HAP-1 (cell line): ENCODE measurements around the gene RANBP10.
A peak's percentile ranks its signal among the peaks of the same experiment; 100 is the strongest.

ENCODE experiments used
- DNase-seq, 2 experiments: peaks; one replicate each; pipeline ENCODE4 v3.0.0-alpha.2; 2016 to 2020; ENCODE audit warnings: low spot score in 2 of 2
- H3K27me3 ChIP-seq: fragments of 250-450 bp; sonication (Bioruptor Pico); 2 replicates; pipeline ENCODE4 v1.5.1; 2020; ENCODE audit warnings: low read depth, mild to moderate bottlenecking, moderate library complexity
- H3K36me3 ChIP-seq: fragments of 250-450 bp; sonication (Bioruptor Pico); replicated peaks from 2 replicates; pipeline ENCODE4 v1.5.1; 2020; ENCODE audit warnings: mild to moderate bottlenecking
- H3K4me1 ChIP-seq: fragments of 250-450 bp; sonication (Bioruptor Pico); 2 replicates; pipeline ENCODE4 v1.5.1; 2020; ENCODE audit warnings: mild to moderate bottlenecking
- H3K4me3 ChIP-seq: fragments of 250-450 bp; sonication (Bioruptor Pico); 2 replicates; pipeline ENCODE4 v1.5.1; 2020; ENCODE audit warnings: mild to moderate bottlenecking, moderate library complexity
- H3K9me3 ChIP-seq: fragments of 250-450 bp; sonication (Bioruptor Pico); 2 replicates; pipeline ENCODE4 v1.5.1; 2020; ENCODE audit warnings: mild to moderate bottlenecking, moderate library complexity
- in situ Hi-C: fragments of 300-500 bp; cut with MboI; formaldehyde crosslinking; loops from 3 replicates; pipeline ENCODE4 v1.14.3; 2020; ENCODE audit warnings: low sequenced_read_pairs, inconsistent platforms, mixed read lengths

Gene RANBP10

DNA sequence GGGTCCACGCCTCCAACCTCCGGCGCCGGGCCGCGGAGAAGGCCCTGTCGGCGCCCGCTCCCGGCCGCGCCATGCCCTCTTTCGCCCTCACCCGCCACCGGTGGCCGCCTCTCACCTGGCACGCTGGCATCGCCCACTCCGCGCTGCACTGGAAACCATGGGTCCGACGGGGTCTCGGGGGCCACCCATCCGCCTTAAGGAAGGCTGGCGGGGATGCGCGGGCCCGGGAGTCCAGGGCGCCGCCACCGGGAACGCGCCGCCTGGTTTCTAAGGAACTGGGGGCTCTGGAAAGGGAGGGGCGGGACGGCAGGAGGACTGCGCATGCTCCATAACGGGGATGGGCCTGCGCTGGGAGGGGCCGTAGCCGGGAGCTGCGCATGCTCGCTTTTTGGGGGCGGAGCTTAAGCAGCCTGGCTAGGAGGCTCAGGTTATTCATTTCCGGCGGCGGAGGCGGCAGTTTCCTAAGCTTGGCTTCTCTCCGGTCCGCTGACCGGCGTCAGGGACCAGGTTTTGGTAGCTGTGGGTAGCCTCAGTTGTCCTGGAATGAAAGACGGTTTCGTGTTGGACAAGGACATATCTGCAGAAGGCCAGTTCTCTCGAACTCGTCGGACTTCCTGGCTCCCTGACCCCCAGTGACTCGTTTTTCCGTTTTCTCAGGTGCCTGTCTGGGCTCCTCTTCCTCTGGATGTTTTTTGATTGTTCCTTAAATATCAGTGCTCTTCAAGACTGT lies 87.1 kb downstream of the RANBP10 start, which contains the start of gene GFOD2:
Gene GFOD2, minus strand, starts transcription at position 269 of the 730 bp plus-strand sequence. CDS start 33,601 bp downstream, outside the sequence.
- DNase-seq = peak; percentile 96 to 99
- Histone ChIP-seq H3K27me3 (no peaks in the 10 kb centered on the region), H3K9me3 (no peaks in the 10 kb centered on the region), H3K36me3 (no peaks in the 10 kb centered on the region), H3K4me3 (peak within 1 kb of the TSS; percentile 76), H3K4me1 (peaks cover 6% of the 10 kb centered on the region; the same call in 1 of the 2 replicates)
- in situ Hi-C loops = no loop called here

DNA sequence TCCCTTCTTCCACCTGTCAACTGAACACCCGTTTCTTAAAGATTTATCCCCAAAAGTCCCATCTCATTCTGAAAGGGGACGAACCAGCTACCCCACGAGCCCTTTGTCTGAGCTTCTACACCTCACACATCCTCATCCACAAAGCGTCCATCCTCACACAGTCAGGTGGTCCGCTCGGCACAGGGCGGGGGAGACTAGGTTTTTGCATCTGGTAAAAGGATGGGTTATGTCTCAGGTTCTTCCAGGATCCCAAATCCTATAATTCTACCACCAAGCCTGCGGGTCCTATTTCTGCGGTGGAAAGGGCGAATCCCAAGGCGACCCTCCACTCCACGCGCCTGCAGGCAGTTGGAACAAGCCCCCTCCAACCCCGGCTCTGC lies 87.7 kb downstream of the RANBP10 start:
- Histone ChIP-seq H3K36me3 (no peaks in the 10 kb centered on the region), H3K4me1 (peaks cover 6% of the 10 kb centered on the region; the same call in 1 of the 2 replicates), H3K4me3 (peak overlapping the region; percentile 76), H3K27me3 (no peaks in the 10 kb centered on the region), H3K9me3 (no peaks in the 10 kb centered on the region)
- in situ Hi-C loops = no loop called here
- DNase-seq = peak in 1 of 2 experiments; percentile 5

DNA sequence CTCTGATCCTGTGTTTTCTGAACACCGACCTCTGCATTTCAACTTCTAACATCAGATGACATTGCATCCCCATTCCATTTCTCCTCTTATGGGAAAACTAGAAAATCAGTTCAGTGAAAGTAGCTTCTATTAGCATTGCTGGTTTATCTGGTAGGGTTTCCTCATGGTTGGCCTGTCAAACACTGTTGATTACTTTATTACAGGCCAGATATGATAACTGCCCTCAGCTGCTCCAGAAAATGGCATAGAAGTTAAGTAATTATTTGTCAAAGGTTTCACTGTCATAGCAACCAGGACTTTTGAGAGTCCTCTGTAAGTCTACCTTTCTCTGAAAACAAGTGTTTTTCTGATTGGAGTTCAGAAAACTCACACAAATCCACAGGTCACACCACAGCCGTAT lies 90.3 kb downstream of the RANBP10 start:
- Histone ChIP-seq H3K27me3 (no peaks in the 10 kb centered on the region), H3K4me1 (peaks cover 6% of the 10 kb centered on the region; the same call in 1 of the 2 replicates), H3K36me3 (no peaks in the 10 kb centered on the region), H3K9me3 (no peaks in the 10 kb centered on the region), H3K4me3 (no peak overlapping the region)
- no peak for DNase-seq
- in situ Hi-C loops = no loop called here

DNA sequence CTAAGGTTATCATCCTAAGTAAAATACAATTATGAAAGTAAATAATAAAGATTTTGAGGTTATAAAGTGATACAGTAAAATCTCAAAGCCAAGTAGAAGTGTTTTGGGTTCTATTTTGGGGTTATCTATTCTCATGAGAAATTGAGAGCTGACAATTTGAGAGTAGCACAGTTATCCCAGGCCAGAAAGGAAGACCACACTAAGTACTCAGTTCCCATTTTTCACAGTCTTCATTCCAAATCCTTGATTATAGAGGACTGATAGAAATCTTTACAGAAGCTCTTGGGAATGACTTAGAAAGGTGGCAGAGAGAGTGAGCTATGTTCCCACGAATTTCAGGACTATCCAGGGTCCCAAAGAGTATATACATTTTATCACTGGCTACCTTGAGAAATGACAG lies 91.8 kb downstream of the RANBP10 start:
- no peaks in the 10 kb centered on the region for H3K27me3 ChIP-seq
- H3K4me3 ChIP-seq = no peak overlapping the region
- in situ Hi-C loops = no loop called here
- no peaks in the 10 kb centered on the region for H3K36me3 ChIP-seq
- H3K9me3 ChIP-seq = no peaks in the 10 kb centered on the region
- DNase-seq = no peak
- H3K4me1 ChIP-seq = peaks cover 8% of the 10 kb centered on the region

DNA sequence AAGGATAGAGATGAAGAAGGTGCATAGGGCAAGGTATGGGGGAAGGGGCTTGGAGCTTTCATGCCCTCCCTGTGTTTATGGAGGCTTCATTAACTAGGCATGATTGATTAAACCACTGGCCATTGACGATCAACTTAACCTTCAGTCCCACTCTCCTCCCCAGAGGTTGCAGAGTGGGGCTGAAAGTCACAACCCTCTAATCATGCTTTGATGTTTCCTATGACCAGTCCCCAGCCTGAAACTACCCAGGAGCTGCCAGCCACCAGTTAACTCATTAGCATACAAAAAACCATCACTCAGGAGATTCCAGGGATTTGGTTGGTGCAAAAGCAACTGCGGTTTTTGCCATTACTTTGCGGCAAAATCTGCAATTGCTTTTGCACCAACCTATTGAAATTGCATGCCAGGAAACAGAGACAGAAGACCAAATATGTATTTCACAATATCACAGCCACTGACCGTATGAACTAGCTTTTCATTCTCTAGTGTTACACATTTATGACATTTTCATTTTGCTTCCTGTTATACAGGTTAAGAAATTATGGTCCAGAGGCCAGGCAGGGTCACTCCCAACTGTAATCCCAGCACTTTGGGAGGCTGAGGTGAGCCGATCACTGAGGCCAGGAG lies 92.6 kb downstream of the RANBP10 start:
- H3K9me3 ChIP-seq = no peaks in the 10 kb centered on the region
- peaks cover 15% of the 10 kb centered on the region for H3K4me1 ChIP-seq
- H3K27me3 ChIP-seq = no peaks in the 10 kb centered on the region
- H3K36me3 ChIP-seq = no peaks in the 10 kb centered on the region
- no peak overlapping the region for H3K4me3 ChIP-seq
- in situ Hi-C loops = no loop called here
- no peak for DNase-seq

DNA sequence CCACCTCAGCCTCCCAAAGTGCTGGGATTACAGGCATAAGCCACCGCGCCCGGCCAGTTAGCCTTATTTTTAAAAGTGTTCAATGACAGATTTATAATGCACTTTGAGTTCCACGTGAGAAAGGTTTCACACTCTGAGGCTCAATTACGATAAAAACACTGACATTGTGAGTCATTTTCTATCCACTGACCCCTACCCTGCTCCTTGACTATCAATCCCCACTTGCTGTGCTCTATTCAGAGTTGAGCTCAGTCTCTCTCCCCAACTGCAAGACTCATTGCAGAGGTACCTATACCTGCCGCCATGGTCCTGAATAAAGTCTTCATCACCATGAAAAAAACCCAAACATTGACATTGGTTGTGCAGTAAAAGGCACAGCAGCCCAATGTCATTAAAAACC lies 95.8 kb downstream of the RANBP10 start:
- H3K4me1 ChIP-seq = peaks cover 12% of the 10 kb centered on the region
- H3K27me3 ChIP-seq = no peaks in the 10 kb centered on the region
- DNase-seq = no peak
- no peak overlapping the region for H3K4me3 ChIP-seq
- H3K36me3 ChIP-seq = no peaks in the 10 kb centered on the region
- no peaks in the 10 kb centered on the region for H3K9me3 ChIP-seq
- in situ Hi-C loops = no loop called here

DNA sequence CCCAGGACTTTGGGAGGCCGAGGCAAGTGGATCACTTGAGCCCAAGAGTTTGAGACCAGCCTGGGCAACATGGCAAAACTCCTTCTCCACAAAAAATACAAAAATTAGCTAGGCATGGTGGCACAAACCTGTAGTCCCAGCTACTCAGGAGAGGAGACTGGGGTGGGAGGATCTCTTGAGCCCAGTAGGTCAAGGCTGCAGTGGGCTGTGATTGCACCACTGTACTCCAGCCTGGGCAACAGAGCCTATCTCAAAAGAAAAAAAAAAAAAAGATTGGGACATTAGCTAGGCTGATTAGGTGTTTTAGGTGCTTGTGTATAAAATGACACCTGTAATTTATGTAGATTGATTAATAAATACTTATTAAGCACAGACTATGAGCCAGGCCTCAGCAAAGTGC lies 97.3 kb downstream of the RANBP10 start:
- in situ Hi-C loops = no loop called here
- no peaks in the 10 kb centered on the region for H3K27me3 ChIP-seq

DNA sequence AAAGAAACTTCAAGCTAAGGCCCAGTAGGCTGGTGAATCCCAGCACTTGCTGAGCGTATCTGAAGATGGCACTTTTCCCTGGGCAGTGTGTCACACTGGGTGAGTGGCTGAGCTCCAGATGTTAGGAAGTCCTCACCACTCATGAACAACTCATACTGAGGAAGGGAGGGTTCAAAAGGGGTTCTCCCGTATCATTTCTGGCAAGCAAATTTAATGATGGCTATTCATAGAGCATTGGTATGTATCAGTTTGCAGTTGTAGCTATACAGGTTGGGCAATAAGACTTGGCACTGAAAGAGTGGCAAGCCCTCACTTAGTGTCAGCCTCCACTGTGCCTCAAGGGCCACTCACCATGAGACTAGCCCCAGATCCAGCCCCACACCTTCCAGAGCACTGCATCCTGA lies 98.0 kb downstream of the RANBP10 start:
- no peaks in the 10 kb centered on the region for H3K27me3 ChIP-seq
- H3K36me3 ChIP-seq = no peaks in the 10 kb centered on the region
- no peaks in the 10 kb centered on the region for H3K9me3 ChIP-seq
- peaks cover 12% of the 10 kb centered on the region for H3K4me1 ChIP-seq
- in situ Hi-C loops = no loop called here
- no peak overlapping the region for H3K4me3 ChIP-seq
- DNase-seq = no peak

More for the DNA sequence above, 97.3 kb downstream of the RANBP10 start:
- H3K4me1 ChIP-seq = peaks cover 12% of the 10 kb centered on the region
- H3K36me3 ChIP-seq = no peaks in the 10 kb centered on the region
- no peaks in the 10 kb centered on the region for H3K9me3 ChIP-seq
- no peak for DNase-seq
- H3K4me3 ChIP-seq = no peak overlapping the region

DNA sequence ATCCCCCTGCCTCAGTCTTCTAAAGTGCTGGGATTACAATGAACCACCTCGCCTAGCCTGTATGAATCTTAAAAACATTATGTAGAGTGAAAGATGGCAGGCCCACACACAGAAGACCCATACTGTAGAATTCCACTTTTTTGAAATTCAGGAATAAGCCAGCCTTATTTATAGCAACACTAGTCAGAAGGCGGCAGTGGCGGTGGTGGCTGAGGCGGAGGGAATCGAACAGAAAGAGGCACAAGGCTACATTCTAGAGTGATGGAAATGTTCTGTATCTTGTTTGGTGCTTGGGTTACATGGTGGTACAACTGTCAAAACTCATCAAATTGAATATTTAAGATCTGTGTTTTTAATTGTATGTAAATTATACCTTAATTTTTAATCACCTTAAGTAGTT lies 98.6 kb downstream of the RANBP10 start:
- Histone ChIP-seq H3K36me3 (no peaks in the 10 kb centered on the region), H3K4me3 (no peak overlapping the region), H3K4me1 (peaks cover 12% of the 10 kb centered on the region), H3K9me3 (no peaks in the 10 kb centered on the region), H3K27me3 (no peaks in the 10 kb centered on the region)
- no peak for DNase-seq
- in situ Hi-C loops = no loop called here

DNA sequence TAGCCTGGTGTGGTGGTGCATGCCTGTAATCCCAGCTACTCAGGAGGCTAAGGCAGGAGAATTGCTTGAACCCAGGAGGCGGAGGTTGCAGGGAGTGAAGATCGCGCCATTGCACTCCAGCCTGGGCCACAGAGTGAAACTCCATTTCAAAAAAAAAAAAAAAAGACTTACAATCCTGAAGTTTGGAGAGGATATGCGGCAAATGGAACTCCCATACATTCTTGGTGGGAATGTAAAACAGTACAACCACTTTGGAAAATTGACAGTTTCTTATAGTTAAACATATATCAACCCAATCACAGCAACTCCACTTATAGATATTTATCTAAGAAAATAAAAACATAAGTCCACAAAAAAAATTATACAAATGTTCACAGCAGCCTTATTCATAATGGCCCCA lies 99.2 kb downstream of the RANBP10 start:
- Histone ChIP-seq H3K27me3 (no peaks in the 10 kb centered on the region), H3K4me3 (no peak overlapping the region), H3K4me1 (peaks cover 12% of the 10 kb centered on the region), H3K36me3 (no peaks in the 10 kb centered on the region), H3K9me3 (no peaks in the 10 kb centered on the region)
- no peak for DNase-seq
- in situ Hi-C loops = no loop called here

DNA sequence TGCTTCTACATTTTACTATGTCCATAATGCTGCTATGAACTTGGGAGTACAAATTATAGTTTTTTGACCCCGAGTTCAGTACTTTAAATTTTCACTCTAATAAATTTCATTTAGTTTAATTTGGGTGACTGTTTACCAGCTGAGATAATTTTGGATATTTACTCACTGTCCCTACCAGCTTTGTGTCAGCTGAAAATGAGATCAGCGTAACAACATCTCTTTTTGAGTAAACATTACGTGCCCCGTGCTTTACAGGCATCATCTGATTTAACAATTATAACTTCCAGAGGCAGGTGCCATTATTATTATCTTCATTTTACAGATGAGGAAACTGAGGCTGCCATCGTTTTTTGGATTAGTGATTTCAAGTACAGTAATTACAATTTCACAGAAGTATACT lies 102.2 kb downstream of the RANBP10 start:
- H3K4me3 ChIP-seq = no peak overlapping the region
- no peak for DNase-seq
- in situ Hi-C loops = no loop called here

DNA sequence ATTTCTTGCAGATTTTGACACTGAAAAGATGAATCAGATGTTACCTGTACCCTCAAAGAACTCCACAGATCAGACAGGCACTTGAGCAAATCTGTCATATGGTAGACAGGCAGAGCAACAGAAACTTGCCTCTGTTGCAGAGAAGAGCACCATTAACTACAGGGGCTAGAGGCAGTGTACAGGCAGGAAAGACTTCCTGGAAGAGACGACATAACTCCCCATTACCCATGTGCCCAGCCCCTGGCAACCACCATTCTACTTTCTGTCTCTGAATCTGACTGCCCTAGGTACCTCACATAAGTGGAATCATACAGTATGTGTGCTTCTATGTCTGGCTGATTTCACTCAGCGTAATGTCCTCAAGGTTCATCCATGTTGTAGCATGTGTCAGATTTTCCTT lies 102.7 kb downstream of the RANBP10 start:
- H3K27me3 ChIP-seq = no peaks in the 10 kb centered on the region
- in situ Hi-C loops = no loop called here
- H3K4me3 ChIP-seq = no peak overlapping the region
- DNase-seq = no peak
- no peaks in the 10 kb centered on the region; the same call in 1 of the 2 replicates for H3K9me3 ChIP-seq
- H3K4me1 ChIP-seq = peaks cover 1% of the 10 kb centered on the region; the same call in 1 of the 2 replicates
- H3K36me3 ChIP-seq = no peaks in the 10 kb centered on the region; the same call in 1 of the 2 replicates

More for the DNA sequence above, 102.2 kb downstream of the RANBP10 start:
- Histone ChIP-seq H3K9me3 (no peaks in the 10 kb centered on the region; the same call in 1 of the 2 replicates), H3K27me3 (no peaks in the 10 kb centered on the region), H3K4me1 (peaks cover 6% of the 10 kb centered on the region; the same call in 1 of the 2 replicates), H3K36me3 (no peaks in the 10 kb centered on the region)

DNA sequence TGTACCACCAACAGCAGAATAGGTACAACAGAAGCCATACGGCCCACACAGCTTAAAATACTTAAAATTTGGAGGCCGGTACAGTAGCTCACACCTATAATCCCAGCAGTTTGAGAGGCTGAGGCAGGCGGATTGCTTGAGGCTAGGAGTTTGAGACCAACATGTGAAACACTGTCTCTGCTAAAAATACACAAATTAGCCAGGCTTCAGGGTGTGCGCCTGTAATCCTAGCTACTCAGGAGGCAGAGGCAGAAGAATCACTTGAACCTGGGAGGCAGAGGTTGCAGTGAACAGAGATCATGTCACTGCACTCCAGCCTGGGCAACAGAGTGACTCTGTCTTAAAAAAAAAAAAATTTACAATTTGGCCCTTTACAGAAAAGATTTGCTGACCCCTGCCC lies 104.2 kb downstream of the RANBP10 start:
- Histone ChIP-seq H3K27me3 (no peaks in the 10 kb centered on the region), H3K4me3 (no peak overlapping the region), H3K9me3 (no peaks in the 10 kb centered on the region; the same call in 1 of the 2 replicates), H3K36me3 (no peaks in the 10 kb centered on the region; the same call in 1 of the 2 replicates), H3K4me1 (no peaks in the 10 kb centered on the region)
- in situ Hi-C loops = no loop called here
- DNase-seq = no peak

DNA sequence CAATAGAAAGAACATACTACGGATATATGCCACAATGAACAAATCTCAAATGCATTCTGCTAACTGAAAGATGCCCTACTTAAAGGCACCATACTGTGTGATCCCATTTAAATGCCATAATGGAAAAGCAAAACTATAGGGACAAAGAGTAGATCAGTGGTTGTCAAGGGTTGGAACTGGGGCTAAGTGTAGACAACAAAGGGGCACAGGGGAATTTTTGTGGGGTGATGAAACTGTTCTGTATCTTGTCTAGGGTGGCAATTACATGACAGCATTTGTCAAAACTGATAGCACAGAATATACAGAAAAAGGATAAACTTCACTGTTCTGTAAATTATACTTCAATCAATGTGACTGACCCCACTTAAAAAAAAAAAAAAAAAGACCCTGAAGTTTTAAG lies 104.9 kb downstream of the RANBP10 start:
- no peaks in the 10 kb centered on the region for H3K27me3 ChIP-seq
- H3K4me1 ChIP-seq = no peaks in the 10 kb centered on the region
- no peak for DNase-seq
- H3K4me3 ChIP-seq = no peak overlapping the region
- in situ Hi-C loops = no loop called here
- no peaks in the 10 kb centered on the region; the same call in 1 of the 2 replicates for H3K36me3 ChIP-seq
- H3K9me3 ChIP-seq = no peaks in the 10 kb centered on the region; the same call in 1 of the 2 replicates
